ENCODE data around the gene ACMSD. TPM values are rescaled to one million over a fixed set of nuclear protein-coding genes. Genes with fewer than 3 reads are reported as not detected.

ACMSD gene
- total and polyA plus RNA-seq, 2 experiments from 2014 or later = 0.11 TPM; not detected in 1

GRCh38 chr2:134910763-134911399 is 72.5 kb downstream of the ACMSD start:
- H3K79me2 ChIP-seq (replicated peaks; ENCODE audit: insufficient read depth) = no peaks in the 10 kb centered on the region
- Mint-ChIP-seq H3K4me3 (no peak overlapping the region), H3K27me3 (ENCODE audit: insufficient read depth, low read depth, poor library complexity) (no peaks in the 10 kb centered on the region), H3K9me3 (peaks cover 14% of the 10 kb centered on the region; the same call in 2 of the 3 replicates), H3K4me1 (no peaks in the 10 kb centered on the region), H3K27ac (no peak overlapping the region), H3K36me3 (ENCODE audit: low read depth) (no peaks in the 10 kb centered on the region)
- no peak for DNase-seq (ENCODE audit: low spot score)
- H3K4me3 ChIP-seq = no peak overlapping the region
- H3K9me2 ChIP-seq (ENCODE audit: insufficient read depth) = 0 out of 2 replicates have a peak, but pooled peaks cover 6% of the 10 kb centered on the region
- H3F3A ChIP-seq (replicated peaks; ENCODE audit: low read depth) = no peaks in the 10 kb centered on the region
- H3K36me3 ChIP-seq (ENCODE audit: insufficient read depth) = no peaks in the 10 kb centered on the region
- TF ChIP-seq ZNF462 (CRISPR knock-in tag; IDR thresholded peaks at IDR 0.05) (no peak), STAT1 (IDR thresholded peaks at IDR 0.05; ENCODE audit: unreplicated experiment) (no peak), ETS1 (IDR thresholded peaks at IDR 0.05) (no peak), POLR2AphosphoS5 (IDR thresholded peaks at IDR 0.05; ENCODE audit: low read depth) (no peak), ZNF114 (CRISPR knock-in tag; IDR thresholded peaks at IDR 0.05) (no peak), NANOG (IDR thresholded peaks at IDR 0.05; ENCODE audit: borderline replicate concordance) (no peak), CTCF (conservative IDR thresholded peaks at IDR 0.05; ENCODE audit: low read depth in 2 of 2) (no peak), ZNF331 (CRISPR knock-in tag; IDR thresholded peaks at IDR 0.05; ENCODE audit: low read depth) (no peak), REST (IDR thresholded peaks at IDR 0.05; ENCODE audit: unreplicated experiment) (no peak)
- H2AFZ ChIP-seq = no peak overlapping the region
- H3K27ac ChIP-seq (ENCODE audit: low read depth) = no peak overlapping the region
- no peaks in the 10 kb centered on the region for H4K20me1 ChIP-seq (replicated peaks; ENCODE audit: insufficient read depth)
- H3K4me1 ChIP-seq (ENCODE audit: insufficient read depth) = no peaks in the 10 kb centered on the region
- no peak overlapping the region for H3K4me2 ChIP-seq
- no peaks in the 10 kb centered on the region for H3K27me3 ChIP-seq (ENCODE audit: insufficient read depth)
- ATAC-seq = no peak

All from GM23338 (cell line).